ENCODE data around the gene MYD88. TPM values are rescaled to one million over a fixed set of nuclear protein-coding genes. Genes with fewer than 3 reads are reported as not detected.

The MYD88 gene
- total RNA-seq, 1 experiment from 2014 or later = 14.8 TPM

DNA sequence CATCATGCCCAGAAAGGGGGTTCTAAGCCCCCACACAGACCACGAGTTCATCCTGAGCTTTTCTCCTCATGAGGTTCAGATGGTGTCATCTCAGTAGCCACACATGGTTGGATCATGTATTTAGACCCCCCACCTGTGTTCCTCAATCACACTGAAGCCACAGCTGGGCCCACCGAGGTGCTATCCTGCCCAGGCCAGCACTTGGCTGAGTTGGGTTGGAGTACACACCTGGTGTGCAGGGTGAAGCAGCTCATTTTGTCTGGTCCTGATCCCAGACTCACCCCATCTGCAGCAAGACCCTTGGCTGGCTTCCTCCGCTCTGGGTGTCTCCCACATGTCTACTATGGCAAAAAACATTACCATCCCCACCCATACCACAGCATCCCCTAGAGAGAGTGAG is 43.5 kb upstream of the MYD88 start (continued):
- TF ChIP-seq RAD21 (IDR thresholded peaks at IDR 0.05; ENCODE audit: low read depth) (no peak), YY1 (IDR thresholded peaks at IDR 0.05; ENCODE audit: extremely low read depth, insufficient replicate concordance, low read depth, low read length) (no peak), ELF1 (IDR thresholded peaks at IDR 0.05; ENCODE audit: borderline replicate concordance, low read depth) (no peak), TCF7L2 (IDR thresholded peaks at IDR 0.05; ENCODE audit: borderline replicate concordance, extremely low read depth, insufficient read depth, insufficient read length) (no peak), JUND (IDR thresholded peaks at IDR 0.05) (no peak)
- TF ChIP-seq, protein P1, sequence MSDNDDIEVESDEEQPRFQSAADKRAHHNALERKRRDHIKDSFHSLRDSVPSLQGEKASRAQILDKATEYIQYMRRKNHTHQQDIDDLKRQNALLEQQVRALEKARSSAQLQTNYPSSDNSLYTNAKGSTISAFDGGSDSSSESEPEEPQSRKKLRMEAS (IDR thresholded peaks at IDR 0.05) = no peak
- TF ChIP-seq, protein P2, sequence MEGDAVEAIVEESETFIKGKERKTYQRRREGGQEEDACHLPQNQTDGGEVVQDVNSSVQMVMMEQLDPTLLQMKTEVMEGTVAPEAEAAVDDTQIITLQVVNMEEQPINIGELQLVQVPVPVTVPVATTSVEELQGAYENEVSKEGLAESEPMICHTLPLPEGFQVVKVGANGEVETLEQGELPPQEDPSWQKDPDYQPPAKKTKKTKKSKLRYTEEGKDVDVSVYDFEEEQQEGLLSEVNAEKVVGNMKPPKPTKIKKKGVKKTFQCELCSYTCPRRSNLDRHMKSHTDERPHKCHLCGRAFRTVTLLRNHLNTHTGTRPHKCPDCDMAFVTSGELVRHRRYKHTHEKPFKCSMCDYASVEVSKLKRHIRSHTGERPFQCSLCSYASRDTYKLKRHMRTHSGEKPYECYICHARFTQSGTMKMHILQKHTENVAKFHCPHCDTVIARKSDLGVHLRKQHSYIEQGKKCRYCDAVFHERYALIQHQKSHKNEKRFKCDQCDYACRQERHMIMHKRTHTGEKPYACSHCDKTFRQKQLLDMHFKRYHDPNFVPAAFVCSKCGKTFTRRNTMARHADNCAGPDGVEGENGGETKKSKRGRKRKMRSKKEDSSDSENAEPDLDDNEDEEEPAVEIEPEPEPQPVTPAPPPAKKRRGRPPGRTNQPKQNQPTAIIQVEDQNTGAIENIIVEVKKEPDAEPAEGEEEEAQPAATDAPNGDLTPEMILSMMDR (IDR thresholded peaks at IDR 0.05 in 2 of 3, conservative IDR thresholded peaks at IDR 0.05 in 1 of 3; ENCODE audit: borderline replicate concordance in 1 of 3, insufficient read depth in 1 of 3, low read depth in 2 of 3, low read length in 2 of 3) = no peak

DNA sequence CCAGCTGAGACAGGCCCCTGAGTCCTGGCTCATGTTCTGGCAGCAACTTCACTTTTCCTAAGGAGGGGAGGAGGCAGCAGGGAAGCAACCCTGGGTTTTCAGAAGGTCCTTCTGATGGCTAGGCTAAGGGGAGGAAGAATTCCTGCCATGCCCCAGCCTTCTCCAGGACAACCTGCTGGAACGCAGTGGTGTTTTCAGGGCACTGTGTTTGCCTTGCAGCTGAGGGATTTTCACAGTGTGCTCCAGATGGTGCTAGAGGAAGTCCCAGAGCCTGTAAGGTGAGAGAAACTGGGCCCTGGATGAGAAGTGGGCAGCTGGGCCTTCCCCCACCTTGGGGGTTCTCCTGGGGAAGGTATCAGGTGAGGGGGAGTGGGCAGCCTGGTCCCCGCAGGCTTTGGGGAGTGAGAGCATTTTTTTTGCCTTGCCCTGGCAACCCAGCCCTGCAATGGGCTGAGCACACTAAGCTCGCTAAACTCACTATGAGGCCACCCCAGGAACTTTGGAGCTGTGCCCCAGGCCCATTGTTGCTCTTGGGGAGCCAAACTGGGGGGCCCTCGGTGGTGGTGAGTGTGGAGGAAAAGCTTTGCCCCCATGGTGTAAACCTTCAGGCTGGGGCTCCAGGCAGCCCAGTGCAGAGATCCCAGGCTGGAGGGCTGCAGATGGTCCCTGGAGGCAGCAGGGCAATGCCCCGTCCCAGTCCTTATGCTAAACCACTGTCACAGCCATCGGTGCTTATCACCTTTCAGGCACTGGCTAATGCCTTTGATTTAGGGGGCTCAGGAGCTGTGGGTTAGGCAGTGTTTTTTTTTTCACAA is 42.6 kb upstream of the MYD88 start:
- Histone ChIP-seq H3K9me3 (ENCODE audit: control insufficient read depth in 1 of 2, insufficient read depth in 1 of 2, low read depth in 1 of 2, low read length in 2 of 2) (no peaks in the 10 kb centered on the region), H3K27ac (ENCODE audit: low read depth, low read length) (no peak overlapping the region), H3K9me2 (ENCODE audit: insufficient read depth) (no peaks in the 10 kb centered on the region), H4K20me1 (ENCODE audit: insufficient read depth) (no peaks in the 10 kb centered on the region), H3K4me1 (ENCODE audit: control insufficient read depth in 1 of 2, insufficient read depth in 2 of 2, low read length in 2 of 2) (no peaks in the 10 kb centered on the region), H3K4me2 (ENCODE audit: low read length) (no peak overlapping the region), H2AFZ (ENCODE audit: low read depth, low read length, poor library complexity, severe bottlenecking) (no peak overlapping the region), H3K4me3 (replicated peaks in 1 of 2; ENCODE audit: low read depth in 1 of 2, low read length in 2 of 2) (no peak overlapping the region), H3K9ac (ENCODE audit: low read length) (no peak overlapping the region), H3K27me3 (ENCODE audit: insufficient read depth, low read length) (peaks cover 5% of the 10 kb centered on the region; the same call in 1 of the 2 replicates), H3K36me3 (ENCODE audit: control insufficient read depth in 1 of 2, insufficient read depth in 2 of 2, low read length in 2 of 2) (no peaks in the 10 kb centered on the region), H3K79me2 (ENCODE audit: insufficient read depth, low read length) (no peaks in the 10 kb centered on the region)
- ATAC-seq = no peak
- RAD21 ChIA-PET (ENCODE audit: low non-redundant PET in 1 of 2, low total read pairs in 2 of 2, uncharacterized antibody in 2 of 2, unreplicated experiment in 2 of 2) = no interaction called here
- CTCF ChIA-PET = no interaction called here
- POLR2A ChIA-PET = no interaction called here
- intact Hi-C loops (cut with micrococcal nuclease) = no loop called here
- no TSS peak for BruUV-seq (replicated peaks)
- TF ChIP-seq, protein P3, sequence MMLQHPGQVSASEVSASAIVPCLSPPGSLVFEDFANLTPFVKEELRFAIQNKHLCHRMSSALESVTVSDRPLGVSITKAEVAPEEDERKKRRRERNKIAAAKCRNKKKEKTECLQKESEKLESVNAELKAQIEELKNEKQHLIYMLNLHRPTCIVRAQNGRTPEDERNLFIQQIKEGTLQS (IDR thresholded peaks at IDR 0.05) = no peak
- TF ChIP-seq ZNF274 (IDR thresholded peaks at IDR 0.05; ENCODE audit: low read depth, low read length) (no peak), POLR2AphosphoS5 (IDR thresholded peaks at IDR 0.05; ENCODE audit: low read depth, low read length) (no peak), FOSL1 (IDR thresholded peaks at IDR 0.05; ENCODE audit: low read depth) (no peak), ELF1 (IDR thresholded peaks at IDR 0.05; ENCODE audit: borderline replicate concordance, low read depth) (no peak), CBX3 (IDR thresholded peaks at IDR 0.05; ENCODE audit: low read depth) (no peak), CEBPB (IDR thresholded peaks at IDR 0.05; ENCODE audit: low read depth) (no peak), SRF (IDR thresholded peaks at IDR 0.05; ENCODE audit: low read depth) (no peak), EZH2phosphoT487 (IDR thresholded peaks at IDR 0.05; ENCODE audit: borderline replicate concordance) (no peak), RAD21 (IDR thresholded peaks at IDR 0.05; ENCODE audit: low read depth) (no peak)
- TF ChIP-seq, protein P2 (IDR thresholded peaks at IDR 0.05 in 2 of 3, conservative IDR thresholded peaks at IDR 0.05 in 1 of 3; ENCODE audit: borderline replicate concordance in 1 of 3, insufficient read depth in 1 of 3, low read depth in 2 of 3, low read length in 2 of 3) = no peak
- TF ChIP-seq, protein P1 (IDR thresholded peaks at IDR 0.05) = no peak
- TF ChIP-seq, protein P4, sequence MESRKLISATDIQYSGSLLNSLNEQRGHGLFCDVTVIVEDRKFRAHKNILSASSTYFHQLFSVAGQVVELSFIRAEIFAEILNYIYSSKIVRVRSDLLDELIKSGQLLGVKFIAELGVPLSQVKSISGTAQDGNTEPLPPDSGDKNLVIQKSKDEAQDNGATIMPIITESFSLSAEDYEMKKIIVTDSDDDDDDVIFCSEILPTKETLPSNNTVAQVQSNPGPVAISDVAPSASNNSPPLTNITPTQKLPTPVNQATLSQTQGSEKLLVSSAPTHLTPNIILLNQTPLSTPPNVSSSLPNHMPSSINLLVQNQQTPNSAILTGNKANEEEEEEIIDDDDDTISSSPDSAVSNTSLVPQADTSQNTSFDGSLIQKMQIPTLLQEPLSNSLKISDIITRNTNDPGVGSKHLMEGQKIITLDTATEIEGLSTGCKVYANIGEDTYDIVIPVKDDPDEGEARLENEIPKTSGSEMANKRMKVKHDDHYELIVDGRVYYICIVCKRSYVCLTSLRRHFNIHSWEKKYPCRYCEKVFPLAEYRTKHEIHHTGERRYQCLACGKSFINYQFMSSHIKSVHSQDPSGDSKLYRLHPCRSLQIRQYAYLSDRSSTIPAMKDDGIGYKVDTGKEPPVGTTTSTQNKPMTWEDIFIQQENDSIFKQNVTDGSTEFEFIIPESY (IDR thresholded peaks at IDR 0.05; ENCODE audit: extremely low read depth, insufficient replicate concordance, low read length) = no peak
- no peak for DNase-seq (ENCODE audit: low read depth, low spot score)
